Prostate gland (tissue), 2 donors: ENCODE measurements around the gene DNAL4.

Experiments
- CTCF ChIP-seq, 4 experiments: fragments of 200-600 bp in 2 of 4; fragments of 450-650 bp in 2 of 4; sonication (generic) in 2 of 4; IDR thresholded peaks; 1 replicate in 3 of 4; 2 replicates in 1 of 4; pipeline ENCODE4 v1.5.1; 2016 to 2019; ENCODE audit warnings: antibody characterized with exemption in 4 of 4, mild to moderate bottlenecking in 2 of 4, moderate library complexity in 2 of 4
- POLR2A ChIP-seq: fragments of 450-650 bp; IDR thresholded peaks from one replicate; pipeline ENCODE4 v1.6.1; 2016; ENCODE audit warnings: antibody characterized with exemption, mild to moderate bottlenecking

- TF ChIP-seq CTCF (IDR thresholded peaks at IDR 0.05) (no peak), POLR2A (no peak)
Observed at GRCh38 chr22:38839686-38840085, 45.7 kb upstream of the DNAL4 start.
